DND-41 (cell line): Measurements from ENCODE around the gene KRTAP9-1.

Source experiments
- CTCF ChIP-seq: IDR thresholded peaks from 2 replicates; pipeline ENCODE4 v1.5.1; 2012; ENCODE audit warnings: borderline replicate concordance, low read length, moderate library complexity, mild to moderate bottlenecking; ENCODE audit not compliant: poor library complexity, severe bottlenecking; ENCODE audit errors: extremely low read depth
- EZH2 ChIP-seq: IDR thresholded peaks from 3 replicates; pipeline ENCODE4 v1.6.1; 2012; ENCODE audit warnings: borderline replicate concordance, low read depth, mild to moderate bottlenecking, moderate library complexity, low read length, inconsistent platforms; ENCODE audit not compliant: severe bottlenecking

GRCh38 chr17:41144846-41145245 lies 44.8 kb upstream of the KRTAP9-1 start:
- TF ChIP-seq CTCF (no peak), EZH2 (no peak)
